ENCODE results near the gene IFI6.
"Not testable (repeated sequence)": the region's sequence is repeated elsewhere in the genome, so short reads cannot be mapped to it uniquely, and the experiment has no call there.

IFI6 gene

DNA sequence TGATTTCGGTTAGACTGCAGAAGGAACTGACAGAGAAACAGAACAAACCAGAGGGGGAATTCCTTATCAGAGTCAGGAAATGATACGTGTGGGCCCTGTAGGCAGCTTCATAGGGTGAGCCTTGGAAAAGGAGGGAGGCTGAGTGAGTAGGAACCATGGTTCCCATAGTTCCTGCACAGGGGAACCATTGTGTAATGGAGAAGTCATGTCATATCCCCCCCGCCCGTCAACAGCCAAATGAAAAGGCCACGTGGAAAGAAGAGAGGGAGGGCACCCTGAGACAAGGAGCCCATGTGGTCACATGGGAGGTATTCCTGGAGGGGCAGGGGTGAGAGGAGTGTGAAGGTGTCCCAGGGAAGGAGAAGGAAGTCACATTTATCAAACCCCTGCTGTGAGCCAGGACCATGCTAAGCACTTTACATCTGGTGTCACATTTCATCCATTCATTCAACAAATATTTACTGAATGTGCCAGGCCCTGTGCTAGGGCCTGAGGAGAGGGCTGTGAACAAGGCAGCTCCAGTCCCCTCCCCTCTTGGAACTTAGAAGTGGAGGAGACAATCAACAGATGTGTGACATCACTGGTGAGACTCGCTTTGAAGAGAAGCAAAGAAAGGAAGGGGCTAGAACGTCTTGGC, 21.3 kb downstream of the IFI6 start:
- no peak for DNase-seq (ENCODE audit: low spot score)

DNA sequence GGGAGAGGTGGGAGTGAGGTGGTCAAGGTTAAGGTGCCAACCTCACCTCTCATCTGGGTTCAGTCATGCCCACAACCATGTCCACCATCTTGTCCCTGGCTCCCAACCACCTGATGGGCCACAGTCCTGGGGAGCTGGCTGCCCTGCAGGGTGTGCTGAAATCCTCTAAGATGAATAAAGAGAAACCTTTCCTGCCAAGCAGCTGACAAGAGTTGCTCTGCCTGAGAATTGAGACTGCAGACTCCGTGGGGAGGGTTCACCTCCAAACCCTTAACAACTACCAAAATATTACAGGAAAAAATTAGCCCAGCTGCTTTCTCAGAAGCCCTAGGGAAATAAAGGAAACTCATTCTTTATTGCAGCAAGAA, 21.8 kb downstream of the IFI6 start:
- no peak for DNase-seq (ENCODE audit: low spot score)

DNA sequence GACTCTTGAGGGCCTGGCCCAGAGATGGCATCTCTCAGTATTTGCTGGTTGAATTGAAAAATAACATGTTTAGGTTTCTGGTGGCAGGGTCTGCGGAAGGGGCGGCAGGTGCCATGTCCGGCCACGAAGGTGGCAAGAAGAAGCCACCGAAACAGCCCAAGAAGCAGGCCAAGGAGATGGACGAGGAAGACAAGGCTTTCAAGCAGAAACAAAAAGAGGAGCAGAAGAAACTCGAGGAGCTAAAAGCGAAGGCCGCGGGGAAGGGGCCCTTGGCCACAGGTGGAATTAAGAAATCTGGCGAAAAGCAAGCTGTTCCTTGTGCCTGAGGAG, 22.7 kb downstream of the IFI6 start:
- DNase-seq (ENCODE audit: low spot score) = no peak

DNA sequence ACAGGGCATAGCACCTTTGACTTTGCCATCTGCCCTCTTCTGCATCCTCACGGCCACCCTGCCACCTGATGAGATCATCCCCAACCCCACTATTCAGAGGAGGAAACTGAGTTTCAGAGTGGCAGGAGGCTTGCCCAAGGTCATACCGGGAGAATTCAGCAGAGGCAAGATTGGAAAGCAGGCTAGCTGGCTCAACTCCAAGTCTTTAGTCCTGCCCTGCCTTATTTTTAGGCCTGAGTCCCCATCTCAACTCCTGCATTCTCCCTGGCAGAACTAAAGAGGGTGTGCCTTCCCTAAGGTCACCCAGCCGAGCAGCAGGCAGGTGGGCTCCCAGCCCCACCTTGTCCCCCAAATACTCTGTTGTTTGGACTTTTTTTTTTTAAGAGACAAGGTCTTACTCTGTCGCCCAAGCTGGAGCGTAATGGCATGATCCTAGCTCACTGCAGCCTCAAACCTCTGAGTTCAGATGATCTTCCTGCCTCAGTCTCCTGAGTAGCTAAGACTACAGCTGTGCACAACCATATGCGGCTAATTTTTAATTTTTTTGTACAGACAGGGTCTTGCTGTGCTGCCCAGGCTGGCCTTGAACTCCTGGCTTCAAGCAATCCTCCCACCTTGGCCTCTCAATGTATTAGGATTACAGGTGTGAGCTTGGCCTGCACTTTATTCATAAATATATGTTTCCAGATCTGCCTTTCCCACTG, 23.2 kb downstream of the IFI6 start:
- DNase-seq (ENCODE audit: low spot score) = no peak

DNA sequence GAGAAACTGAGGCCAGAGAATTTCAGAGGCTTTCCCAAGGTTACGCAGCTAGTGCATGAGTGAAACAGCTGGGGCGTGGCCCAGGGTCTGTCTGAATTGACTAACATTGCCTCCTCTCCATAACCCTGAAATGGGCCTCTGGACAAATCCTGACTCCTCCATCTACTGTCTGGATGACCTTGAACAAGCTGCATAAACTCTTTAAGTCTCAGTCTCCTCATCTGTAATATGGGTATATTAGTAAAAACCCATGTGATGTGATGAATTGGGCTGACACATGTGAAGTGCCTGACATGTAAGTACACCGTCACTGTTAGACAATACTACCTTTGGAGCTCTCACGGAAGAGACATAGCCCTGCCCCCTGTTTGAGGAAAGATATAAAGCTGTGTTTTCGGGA, 24.7 kb downstream of the IFI6 start:
- DNase-seq (ENCODE audit: low spot score) = no peak

DNA sequence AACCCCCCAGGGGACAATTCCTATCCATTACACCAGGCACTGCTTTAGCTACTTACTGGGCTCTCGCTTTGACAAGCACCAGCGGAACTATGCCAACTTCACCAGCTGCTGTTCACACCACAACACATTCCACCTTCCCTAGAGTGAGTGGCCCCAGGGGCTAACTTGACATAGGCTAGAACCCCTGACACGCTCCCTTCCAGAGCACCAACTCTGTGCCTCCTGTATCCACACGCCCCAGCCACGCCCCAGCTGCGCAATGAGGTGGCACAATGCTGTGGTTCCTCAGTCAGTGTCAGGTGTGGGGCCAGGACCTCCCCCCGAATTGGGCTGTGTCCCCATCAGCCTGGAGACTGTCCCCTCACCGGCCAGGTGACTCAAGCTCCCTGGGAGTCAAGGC, 25.3 kb downstream of the IFI6 start:
- DNase-seq (ENCODE audit: low spot score) = no peak

DNA sequence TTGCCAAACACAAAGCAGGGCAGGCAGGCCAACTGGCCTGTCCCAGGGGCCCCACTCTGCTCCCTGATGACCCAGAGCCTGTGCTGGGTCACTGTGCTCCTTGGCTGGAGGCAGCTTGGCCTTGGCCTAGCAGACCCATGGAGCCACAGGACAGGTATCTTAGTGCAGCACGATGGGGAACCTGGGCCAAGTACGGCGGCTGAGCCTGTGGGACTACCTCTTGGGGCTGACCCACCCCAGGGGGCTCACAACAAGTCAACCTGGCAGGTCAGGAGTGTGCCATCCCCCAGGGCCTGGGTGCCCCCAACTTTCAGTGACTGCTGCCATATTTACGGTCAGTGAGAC, 26.9 kb downstream of the IFI6 start:
- no peak for DNase-seq (ENCODE audit: low spot score)

DNA sequence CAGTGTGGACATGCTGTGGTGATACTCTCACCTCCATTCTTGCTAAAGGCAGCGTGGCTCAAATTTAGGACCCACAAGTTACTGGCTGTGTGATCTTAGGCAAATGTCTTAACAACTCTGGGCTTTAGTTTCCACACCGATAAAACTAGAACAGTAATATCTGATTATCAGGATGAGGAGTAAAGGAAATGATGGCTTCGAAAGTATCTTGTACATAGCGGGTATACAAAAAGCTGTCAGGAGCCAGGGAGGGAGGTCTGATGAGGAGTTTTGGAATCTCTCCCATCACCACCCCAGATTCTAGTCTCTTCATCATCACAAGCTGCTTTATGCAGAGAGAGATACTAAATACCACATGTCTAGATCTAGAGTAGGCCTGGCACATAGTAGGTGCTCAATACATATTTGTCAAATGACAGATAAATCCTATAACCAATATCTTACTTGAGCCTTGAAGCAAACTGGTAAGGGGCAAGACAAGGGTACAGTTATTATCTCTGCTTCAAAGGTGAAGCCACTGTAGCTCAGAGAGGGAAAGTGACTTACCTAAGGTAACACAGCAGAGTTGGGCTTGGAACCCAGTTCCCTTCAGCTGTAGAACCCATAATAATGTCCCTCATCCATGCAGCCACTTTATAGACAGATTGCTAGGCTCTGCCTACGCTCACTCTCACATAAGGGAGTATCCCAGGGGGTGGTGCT, 27.5 kb downstream of the IFI6 start:
- DNase-seq (ENCODE audit: low spot score) = no peak

DNA sequence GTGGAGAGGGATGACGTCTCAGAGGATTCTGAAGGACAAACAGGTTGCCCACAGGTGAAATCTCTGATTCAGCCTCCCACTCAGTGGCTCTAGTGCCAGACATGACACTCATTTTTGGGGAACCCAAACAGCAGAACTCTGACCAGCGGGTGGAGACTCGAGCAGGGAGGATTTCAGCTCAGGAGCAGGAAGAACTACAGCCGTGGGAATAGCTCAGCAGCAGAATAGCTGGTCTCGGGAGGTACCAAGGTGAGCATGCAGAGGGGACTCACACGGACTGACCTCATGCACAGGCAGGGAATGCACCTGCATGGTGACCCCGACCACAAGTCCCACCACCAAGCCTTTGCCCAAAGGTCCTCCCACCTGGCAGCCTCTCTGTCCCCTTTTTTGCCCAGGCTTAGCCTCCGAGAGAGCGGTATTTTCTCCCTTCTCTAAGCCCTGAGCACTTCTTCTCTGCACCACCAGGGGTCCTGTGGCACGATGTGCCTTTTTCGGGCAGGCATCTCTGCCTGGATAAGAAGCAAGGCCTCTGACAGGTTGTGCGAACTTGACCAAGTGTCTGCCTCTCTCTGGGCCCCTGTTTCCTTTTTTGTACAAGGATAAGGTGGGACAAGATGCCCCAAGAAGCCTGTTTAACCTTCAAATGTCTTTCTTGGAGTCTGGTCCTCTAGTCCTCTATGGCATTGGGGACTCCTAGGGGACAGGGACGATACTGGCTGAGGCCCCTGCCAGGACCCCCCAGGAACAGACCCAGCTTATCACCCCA, 28.2 kb downstream of the IFI6 start:
- DNase-seq (ENCODE audit: low spot score) = peak; percentile 83

DNA sequence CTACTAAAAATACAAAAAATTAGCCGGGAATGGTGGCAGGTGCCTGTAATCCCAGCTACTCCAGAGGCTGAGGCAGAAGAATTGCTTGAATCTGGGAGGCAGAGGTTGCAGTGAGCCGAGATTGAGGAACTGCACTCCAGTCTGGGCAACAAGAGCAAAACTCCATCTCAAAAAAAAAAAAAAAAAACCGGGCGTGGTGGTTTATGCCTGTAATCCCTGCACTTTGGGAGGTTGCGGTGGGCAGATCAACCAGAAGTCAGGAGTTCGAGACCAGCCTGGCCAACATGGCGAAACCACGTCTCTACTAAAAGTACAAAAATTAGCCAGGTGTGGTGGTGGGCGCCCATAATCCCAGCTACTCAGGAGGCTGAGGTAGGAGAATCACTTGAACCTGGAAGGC, 31.5 kb downstream of the IFI6 start:
- DNase-seq (ENCODE audit: low spot score) = not testable (repeated sequence)

DNA sequence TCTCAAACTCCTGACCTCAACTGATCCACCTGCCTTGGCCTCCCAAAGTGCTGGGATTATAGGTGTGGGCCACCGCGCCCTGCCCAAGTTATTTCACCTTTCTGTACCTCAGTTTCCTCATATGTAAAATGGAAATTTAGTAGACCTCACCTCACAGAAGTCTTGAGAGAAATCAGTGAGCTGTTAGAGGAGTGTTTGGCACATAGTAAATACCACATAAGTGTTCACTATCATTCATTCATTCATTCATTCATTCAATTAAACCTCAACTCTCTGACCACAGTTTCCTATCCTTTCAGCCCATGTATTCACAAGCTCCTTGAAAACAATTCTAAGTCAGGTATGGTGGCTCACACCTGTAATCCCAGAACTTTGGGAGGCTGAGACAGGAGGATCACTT, 33.2 kb downstream of the IFI6 start:
- no peak for DNase-seq (ENCODE audit: low spot score)

DNA sequence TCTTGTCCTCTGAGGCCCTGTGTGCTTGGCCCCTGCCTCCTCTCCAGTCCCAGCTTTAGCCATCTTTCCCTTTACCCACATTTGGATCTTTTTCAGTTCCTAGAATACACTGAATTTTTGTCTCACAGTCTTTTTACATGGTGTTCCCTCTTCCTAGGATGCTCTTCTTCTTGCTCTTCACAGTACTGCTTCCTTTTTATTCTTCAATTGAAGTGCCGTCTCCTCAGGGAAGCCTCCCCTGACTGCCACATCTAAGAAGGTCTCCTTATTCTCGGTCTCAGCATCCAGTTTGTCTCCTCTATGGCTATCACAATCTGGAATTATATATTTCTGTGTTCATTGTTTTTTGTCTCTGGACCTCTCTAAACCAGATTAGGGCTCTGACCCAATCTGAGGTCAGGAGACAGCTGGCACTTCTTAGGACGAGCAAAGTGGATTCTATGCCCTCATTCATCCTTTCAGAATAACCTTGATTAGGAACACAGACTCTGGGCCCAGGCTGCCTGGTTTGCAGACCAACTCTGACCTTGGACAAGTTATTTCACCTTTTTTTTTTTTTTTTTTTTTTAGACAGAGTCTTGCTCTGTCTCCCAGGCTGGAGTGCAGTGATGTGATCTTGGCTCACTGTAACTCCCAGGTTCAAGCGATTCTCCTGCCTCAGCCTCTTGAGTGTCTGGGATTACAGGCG, 33.8 kb downstream of the IFI6 start:
- DNase-seq (ENCODE audit: low spot score) = no peak

DNA sequence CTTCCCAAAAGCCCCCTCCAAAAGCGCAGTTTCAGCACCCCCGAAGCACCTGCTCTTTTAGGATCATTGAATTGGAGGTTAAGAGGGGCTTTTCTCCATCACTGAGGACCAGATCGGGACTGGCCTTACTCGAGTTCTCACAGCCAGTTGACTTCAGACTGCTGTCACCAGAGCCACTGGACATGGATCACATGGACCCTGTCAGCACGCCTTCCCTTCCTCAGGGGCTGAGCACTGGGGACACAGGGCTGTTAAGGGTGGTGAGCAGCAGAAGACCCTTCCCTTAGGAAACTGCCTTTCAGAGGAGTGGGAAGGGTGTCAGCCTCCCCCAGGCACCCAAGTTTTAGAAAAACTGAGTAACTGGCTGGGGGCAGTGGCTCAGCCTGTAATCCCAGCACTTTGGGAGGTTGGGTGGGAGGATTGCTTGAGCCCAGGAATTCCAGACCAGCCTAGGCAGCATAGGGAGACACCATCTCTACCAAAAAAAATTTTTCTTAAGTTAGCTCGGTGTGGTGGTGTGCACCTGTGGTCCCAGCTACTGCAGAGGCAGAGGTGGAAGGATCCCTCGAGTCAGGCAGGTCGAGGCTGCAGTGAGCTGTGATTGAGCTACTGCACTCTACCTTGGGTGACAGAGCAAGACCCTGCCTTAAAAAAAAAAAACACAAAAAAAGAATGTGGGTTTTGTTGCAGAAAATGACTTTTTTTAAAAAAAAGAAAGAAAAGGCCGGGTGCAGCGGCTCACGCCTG, 36.4 kb downstream of the IFI6 start:
- DNase-seq (ENCODE audit: low spot score) = no peak

DNA sequence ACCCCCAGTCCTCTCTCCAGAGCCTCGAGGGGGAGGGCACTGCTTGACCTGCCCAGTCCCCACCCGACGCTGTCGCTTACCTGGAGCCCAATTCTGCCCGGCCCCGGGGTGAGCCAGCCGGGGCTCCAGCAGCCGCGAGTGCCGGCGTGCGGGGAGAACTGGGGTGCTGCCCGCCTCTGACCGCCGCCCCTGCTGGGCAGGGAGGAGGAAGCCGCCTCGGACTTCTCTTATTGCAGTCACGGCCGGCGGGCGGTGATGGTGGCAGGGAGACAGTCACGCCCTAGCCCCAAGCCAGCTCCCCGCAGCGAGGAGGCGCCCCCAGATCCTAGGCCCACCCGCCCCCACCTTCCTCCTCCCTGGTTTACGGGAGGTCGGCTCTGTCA, 37.0 kb downstream of the IFI6 start, which contains the start of gene FGR:
Gene FGR, minus strand, starts transcription at position 201 of the 383 bp plus-strand sequence. CDS start 11,269 bp downstream, outside the sequence.
- DNase-seq (ENCODE audit: low spot score) = no peak

DNA sequence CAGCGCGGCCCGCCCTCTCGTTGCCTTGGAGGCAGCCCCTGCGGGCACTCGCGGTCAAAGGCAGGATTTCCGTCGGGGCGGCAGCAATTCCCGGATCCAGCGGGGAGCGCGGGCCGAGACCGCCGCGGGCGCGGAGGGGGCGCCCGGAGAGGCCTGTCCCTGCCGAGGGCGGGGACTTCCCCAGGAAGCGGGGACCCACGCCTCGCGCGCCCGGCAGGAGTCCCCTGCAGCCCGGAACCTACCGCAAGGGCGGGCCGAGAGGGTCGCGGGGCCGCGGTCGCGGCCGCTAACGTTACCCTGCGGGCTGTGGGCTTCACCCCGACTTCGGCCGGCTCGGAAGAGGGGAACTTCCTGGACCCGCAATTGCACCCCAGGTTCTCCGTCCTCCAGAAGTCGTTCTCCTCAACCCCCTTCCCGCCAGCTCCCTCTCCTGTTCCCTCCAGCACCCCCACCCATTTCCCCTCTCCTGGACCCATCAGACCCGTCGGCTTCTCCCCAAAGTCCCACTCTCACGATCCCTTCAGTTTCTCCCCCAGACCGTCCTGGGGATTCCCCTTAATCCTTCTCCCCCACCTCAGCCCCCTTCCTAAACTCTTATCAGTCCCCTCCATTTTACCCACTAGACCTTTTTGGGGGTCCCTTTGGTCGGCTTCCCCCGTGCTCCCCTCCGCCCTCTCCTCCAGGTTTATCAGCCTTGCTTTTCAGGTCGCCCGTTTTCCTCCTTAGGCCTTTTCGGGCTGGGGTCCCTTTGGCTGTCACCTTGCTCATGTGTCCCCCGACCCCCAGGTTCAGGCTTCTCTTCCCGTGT, 37.6 kb downstream of the IFI6 start:
- peak; percentile 47 for DNase-seq (ENCODE audit: low spot score)

DNA sequence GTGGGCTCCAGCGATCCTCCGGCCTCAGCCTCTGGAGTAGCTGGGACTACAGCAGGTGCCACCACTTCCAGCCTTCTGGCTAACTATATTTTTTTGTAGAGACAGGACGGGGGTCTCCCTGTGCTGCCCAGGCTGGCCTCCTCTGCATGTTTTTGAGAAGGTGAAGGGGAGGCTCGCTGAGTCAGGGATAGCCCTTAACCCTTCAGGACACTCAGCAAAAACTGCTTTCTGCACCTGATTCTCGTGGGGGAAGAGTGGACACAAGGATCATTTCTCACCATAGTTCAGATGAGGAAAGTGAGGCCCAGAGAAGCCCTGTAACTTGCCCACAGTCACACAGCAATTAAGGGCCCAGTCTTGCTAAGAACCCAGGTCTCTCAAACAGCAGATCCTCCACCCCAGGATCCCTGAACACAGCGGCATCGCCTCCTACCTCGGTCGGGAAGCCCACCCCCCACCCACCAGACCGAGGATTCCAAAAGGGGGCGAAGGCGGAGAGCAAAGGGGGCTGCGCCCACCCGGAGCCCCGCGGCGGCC, 38.3 kb downstream of the IFI6 start:
- DNase-seq (ENCODE audit: low spot score) = no peak

DNA sequence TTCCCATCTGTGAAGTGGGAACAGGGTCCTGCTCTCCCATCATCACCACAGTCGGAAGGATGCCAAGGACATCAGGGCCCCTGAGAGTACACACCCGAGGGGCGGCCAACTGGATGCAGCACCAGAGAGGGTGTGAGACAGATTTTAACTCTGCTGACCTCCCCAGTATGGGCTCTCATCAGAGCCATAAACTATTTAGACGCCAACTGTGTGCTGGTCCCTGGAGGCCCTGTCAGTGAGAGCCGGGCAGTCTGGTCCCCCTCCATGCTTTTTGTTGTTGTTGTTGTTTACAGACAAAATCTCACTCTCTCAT, 38.7 kb downstream of the IFI6 start:
- DNase-seq (ENCODE audit: low spot score) = no peak

DNA sequence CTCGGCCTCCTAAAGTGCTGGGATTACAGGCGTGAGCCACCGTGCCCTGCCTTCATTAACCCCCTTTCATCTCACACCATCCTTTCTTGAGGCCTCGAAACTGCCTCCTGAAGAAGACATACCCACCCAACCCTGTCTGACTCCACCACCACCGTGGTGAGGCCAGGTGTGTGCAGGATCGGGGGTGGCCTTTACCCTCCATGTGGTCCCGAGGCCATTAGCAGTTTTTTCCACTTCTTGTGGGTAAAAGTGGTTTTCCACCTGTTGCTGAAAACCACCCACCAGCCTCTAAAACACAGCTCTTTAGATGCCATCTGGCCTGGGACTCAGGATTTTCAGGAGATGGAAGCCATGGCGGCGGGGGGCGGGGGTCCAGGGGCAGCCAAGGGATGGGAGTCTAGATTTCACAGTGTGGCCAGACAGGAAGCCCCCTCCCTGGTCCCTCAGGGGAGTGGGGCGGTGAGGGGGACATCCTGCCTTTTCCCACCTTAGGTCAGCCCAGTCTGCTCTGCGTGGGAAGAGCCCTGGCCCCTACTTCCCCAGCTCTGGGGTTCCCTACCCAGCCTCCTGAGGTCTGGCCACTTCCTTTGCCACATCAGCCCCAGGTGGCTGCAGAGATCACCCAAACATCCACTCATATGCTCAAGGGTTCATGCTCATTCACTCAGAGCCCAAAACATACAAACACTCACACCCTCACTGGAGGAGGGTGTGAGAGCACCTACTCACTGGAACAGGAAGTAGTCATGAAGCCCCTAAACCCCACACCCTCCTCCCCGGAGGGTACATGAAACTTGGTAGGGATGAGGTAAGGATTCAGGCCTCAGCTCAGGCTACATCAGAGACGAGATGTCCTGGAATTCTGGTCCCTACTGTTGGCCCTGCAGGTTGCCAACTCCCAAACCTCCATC, 39.4 kb downstream of the IFI6 start:
- no peak for DNase-seq (ENCODE audit: low spot score)

DNA sequence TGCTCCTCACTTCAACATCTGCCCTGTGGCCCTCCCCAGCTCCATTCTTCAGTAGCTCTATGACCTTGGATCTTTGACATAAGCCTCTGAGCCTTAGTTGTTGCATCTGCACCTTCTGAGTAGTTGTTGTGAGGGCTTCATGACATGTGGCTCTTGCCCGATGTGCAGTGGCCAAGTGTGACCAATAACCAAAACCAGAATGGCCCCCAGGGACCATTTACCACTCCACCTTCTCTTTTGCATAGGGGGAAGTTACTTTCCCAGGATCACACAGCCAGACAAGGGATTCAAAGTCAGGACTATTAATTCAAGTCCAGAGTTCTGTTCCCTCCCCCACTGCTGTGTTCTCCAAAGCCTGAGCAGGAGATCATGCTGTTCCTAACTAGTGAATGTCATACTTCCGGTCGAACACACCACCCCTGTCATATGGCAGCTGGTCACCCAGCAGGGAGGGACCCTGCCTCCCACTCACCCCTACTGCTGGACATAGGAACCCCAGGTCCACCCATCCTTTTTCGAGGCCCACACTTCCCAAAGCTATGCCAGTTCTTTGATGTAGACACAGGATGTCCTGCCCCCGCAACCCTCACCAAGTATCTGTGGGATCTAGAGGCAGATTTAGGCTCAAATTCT, 41.0 kb downstream of the IFI6 start:
- DNase-seq (ENCODE audit: low spot score) = no peak

All from CD4-positive, alpha-beta T cell treated with Interleukin-15 for 4 hours (primary cell).